Raji (cell line): ENCODE measurements around the gene UNG.

Source experiments
- POLR2A ChIP-seq: IDR thresholded peaks from 2 replicates; pipeline ENCODE4 v1.6.1; 2011; ENCODE audit warnings: low read depth, low read length, control low read depth; ENCODE audit not compliant: insufficient read depth

The UNG gene

GRCh38 chr12:109156036-109156435 is 58.6 kb downstream of the UNG start:
- TF ChIP-seq POLR2A, result no peak

GRCh38 chr12:109156586-109156985 is 59.2 kb downstream of the UNG start:
- TF ChIP-seq POLR2A, result no peak

GRCh38 chr12:109157986-109158385 is 60.6 kb downstream of the UNG start:
- TF ChIP-seq POLR2A, result no peak

GRCh38 chr12:109160433-109160832 is 63.0 kb downstream of the UNG start:
- TF ChIP-seq POLR2A, result no peak
